NT2/D1 (cell line): ENCODE data around the gene RBFOX2.

ENCODE experiments used
- DNase-seq: peaks from one replicate; pipeline ENCODE4 v3.0.0-alpha.2; 2011; ENCODE audit warnings: low read depth, low spot score
- H3K27me3 ChIP-seq: 2 replicates; pipeline ENCODE4 v1.6.0; 2011; ENCODE audit warnings: mild to moderate bottlenecking; ENCODE audit not compliant: insufficient read length, insufficient read depth
- H3K36me3 ChIP-seq: 2 replicates; pipeline ENCODE4 v1.6.1; 2011; ENCODE audit warnings: mild to moderate bottlenecking, low read length, mixed read lengths; ENCODE audit not compliant: insufficient read depth, insufficient read length
- H3K4me1 ChIP-seq: 2 replicates; pipeline ENCODE4 v1.5.1; 2011; ENCODE audit not compliant: insufficient read depth, insufficient read length
- H3K4me3 ChIP-seq: 2 replicates; pipeline ENCODE4 v1.5.1; 2011; ENCODE audit warnings: low read depth; ENCODE audit not compliant: insufficient read length
- H3K9ac ChIP-seq: 2 replicates; pipeline ENCODE4 v1.6.0; 2011; ENCODE audit warnings: low read depth; ENCODE audit not compliant: insufficient read length
- H3K9me3 ChIP-seq: 2 replicates; pipeline ENCODE4 v1.5.1; 2011; ENCODE audit warnings: mild to moderate bottlenecking, low read length; ENCODE audit not compliant: insufficient read depth
- SUZ12 ChIP-seq: IDR thresholded peaks from 2 replicates; pipeline ENCODE4 v1.6.1; 2011; ENCODE audit not compliant: insufficient read length, insufficient read depth; ENCODE audit errors: extremely low read depth
- YY1 ChIP-seq: IDR thresholded peaks from 2 replicates; pipeline ENCODE4 v1.6.1; 2011; ENCODE audit not compliant: insufficient read length, insufficient read depth
- ZNF274 ChIP-seq: IDR thresholded peaks from 2 replicates; pipeline ENCODE4 v1.6.1; 2011; ENCODE audit warnings: mild to moderate bottlenecking, low read depth, low read length

The RBFOX2 gene

GRCh38 chr22:35749808-35750207 is 278.8 kb downstream of the RBFOX2 start:
- Histone ChIP-seq H3K36me3 (peaks cover 28% of the 10 kb centered on the region), H3K4me1 (no peaks in the 10 kb centered on the region), H3K9ac (no peak overlapping the region), H3K27me3 (no peaks in the 10 kb centered on the region), H3K9me3 (no peaks in the 10 kb centered on the region), H3K4me3 (no peak overlapping the region)
- no peak for DNase-seq
- TF ChIP-seq YY1 (no peak), ZNF274 (no peak), SUZ12 (no peak)

- H3K27me3 ChIP-seq: no peaks in the 10 kb centered on the region
- H3K4me1 ChIP-seq: no peaks in the 10 kb centered on the region
- no peak overlapping the region for H3K4me3 ChIP-seq
- H3K9me3 ChIP-seq: no peaks in the 10 kb centered on the region
- peaks cover 29% of the 10 kb centered on the region for H3K36me3 ChIP-seq
- no peak overlapping the region for H3K9ac ChIP-seq
- DNase-seq: no peak
- TF ChIP-seq SUZ12: no peak
- no peak for TF ChIP-seq ZNF274
- no peak for TF ChIP-seq YY1
Measured at GRCh38 chr22:35746946-35747703, 281.5 kb downstream of the RBFOX2 start.

DNA sequence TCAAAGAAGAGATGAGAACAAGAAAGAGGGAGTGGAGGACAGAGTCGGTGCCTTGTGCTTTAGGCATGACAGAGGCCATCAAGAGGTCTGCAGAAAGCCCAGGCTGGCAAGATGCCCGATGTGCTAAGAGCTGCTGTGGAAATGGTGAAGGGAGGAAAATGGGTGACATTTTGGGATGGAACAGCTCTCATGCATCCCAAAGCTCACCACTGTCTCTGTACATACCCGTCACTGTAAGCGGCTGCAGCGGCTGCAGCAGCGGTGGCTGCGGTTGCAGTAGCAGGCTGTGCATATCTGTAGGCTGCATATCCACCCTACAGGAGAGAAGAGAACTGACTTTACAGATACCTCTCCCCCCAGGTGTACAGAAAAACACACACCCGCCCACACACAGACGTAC is 282.4 kb downstream of the RBFOX2 start:
- DNase-seq: no peak
- Histone ChIP-seq H3K4me1 (no peaks in the 10 kb centered on the region), H3K36me3 (peaks cover 36% of the 10 kb centered on the region), H3K9ac (no peak overlapping the region), H3K4me3 (no peak overlapping the region), H3K9me3 (no peaks in the 10 kb centered on the region), H3K27me3 (no peaks in the 10 kb centered on the region)
- TF ChIP-seq ZNF274: no peak
- no peak for TF ChIP-seq SUZ12
- TF ChIP-seq YY1: no peak

DNA sequence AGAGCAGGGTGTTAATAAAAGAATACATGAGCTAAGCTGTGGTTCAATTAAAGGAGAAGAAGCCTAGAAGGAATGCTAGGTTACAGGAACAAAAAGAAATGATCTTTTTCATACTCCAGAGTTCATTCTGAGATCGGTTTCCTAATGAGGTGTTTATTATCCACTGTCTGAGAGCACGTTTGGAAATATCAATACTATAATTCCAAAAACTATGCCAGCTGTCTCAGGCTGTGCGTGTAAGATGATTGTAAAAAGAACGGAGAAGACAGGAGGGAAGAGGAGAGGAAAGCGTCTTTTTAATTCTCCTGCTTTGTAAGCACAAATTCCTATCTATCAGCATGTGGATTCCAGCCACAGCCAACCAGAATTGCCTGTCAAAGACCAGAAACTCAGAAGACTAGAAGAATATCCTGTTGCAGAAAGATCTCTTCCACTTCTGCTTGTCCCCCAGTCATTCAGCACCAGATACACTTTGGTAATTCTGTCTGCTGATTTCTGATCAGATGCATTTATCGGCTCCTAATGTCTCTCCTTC is 285.2 kb downstream of the RBFOX2 start:
- Histone ChIP-seq H3K9ac (no peak overlapping the region), H3K9me3 (no peaks in the 10 kb centered on the region), H3K27me3 (no peaks in the 10 kb centered on the region), H3K4me1 (peaks cover 8% of the 10 kb centered on the region), H3K36me3 (peaks cover 44% of the 10 kb centered on the region), H3K4me3 (no peak overlapping the region)
- DNase-seq: no peak
- TF ChIP-seq ZNF274: no peak
- TF ChIP-seq YY1: no peak
- TF ChIP-seq SUZ12: no peak

GRCh38 chr22:35742342-35743100 is 286.1 kb downstream of the RBFOX2 start:
- no peak for DNase-seq
- H3K4me3 ChIP-seq: no peak overlapping the region
- H3K9me3 ChIP-seq: no peaks in the 10 kb centered on the region
- no peaks in the 10 kb centered on the region for H3K27me3 ChIP-seq
- TF ChIP-seq SUZ12 (no peak), ZNF274 (no peak), YY1 (no peak)
- peaks cover 49% of the 10 kb centered on the region for H3K36me3 ChIP-seq
- H3K4me1 ChIP-seq: peaks cover 10% of the 10 kb centered on the region
- no peak overlapping the region for H3K9ac ChIP-seq

DNA sequence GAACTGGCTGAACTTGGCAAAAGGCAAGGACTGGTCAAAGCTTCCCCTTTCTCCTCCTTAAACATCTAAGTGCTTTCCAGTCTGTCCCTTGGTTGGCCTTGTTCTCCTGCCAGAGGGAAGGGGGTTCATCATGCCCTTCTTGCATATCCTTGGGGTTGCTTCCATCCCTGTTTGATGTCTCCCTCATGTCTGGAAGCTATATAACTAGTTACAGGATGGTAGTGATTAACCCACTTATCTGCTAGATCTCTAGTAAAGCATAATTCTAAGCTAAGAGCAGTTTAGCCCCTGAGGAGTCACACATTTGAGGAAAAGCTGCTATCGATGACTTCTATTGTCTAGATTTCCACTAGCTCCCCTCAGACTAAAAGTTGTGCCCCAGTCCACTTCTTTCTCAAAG is 288.0 kb downstream of the RBFOX2 start:
- no peak for DNase-seq
- Histone ChIP-seq H3K9me3 (peaks cover 8% of the 10 kb centered on the region; the same call in 1 of the 2 replicates), H3K27me3 (no peaks in the 10 kb centered on the region), H3K9ac (no peak overlapping the region), H3K4me3 (no peak overlapping the region), H3K36me3 (peaks cover 38% of the 10 kb centered on the region), H3K4me1 (peaks cover 10% of the 10 kb centered on the region)
- TF ChIP-seq YY1 (no peak), ZNF274 (no peak), SUZ12 (no peak)

DNA sequence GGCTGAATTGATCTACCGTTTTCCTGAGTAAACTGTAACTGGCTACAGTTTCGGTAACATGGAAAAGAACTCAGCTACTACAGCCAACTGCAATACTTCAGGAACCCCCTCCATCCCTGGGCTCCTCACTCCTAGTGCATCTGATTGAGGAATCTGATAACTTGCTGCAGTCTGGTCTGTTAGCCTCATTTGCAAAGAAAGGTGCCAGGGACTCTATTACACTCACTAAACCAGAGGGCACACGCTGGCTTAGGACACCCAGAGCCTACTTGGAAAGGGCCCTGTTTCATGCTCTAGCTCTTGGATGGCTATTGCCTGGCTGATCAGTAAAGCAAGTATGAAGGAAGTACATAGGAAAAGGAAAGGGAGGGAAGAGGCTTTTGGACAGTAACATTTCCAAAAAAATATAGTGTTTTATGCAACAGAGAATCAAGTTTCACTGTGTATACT is 288.7 kb downstream of the RBFOX2 start:
- no peak for TF ChIP-seq SUZ12
- TF ChIP-seq YY1: no peak
- H3K36me3 ChIP-seq: peaks cover 31% of the 10 kb centered on the region
- no peak overlapping the region for H3K4me3 ChIP-seq
- H3K9me3 ChIP-seq: peaks cover 12% of the 10 kb centered on the region; the same call in 1 of the 2 replicates
- H3K27me3 ChIP-seq: no peaks in the 10 kb centered on the region
- no peak overlapping the region for H3K9ac ChIP-seq
- no peak for DNase-seq
- peaks cover 10% of the 10 kb centered on the region for H3K4me1 ChIP-seq
